ENCODE measurements around the gene PROSER2. TPM values are rescaled to one million over a fixed set of nuclear protein-coding genes. Genes with fewer than 3 reads are reported as not detected.

PROSER2 gene
- total and polyA plus RNA-seq, 2 donors (not counting 3 experiments of a cell fraction or from before 2014, with no cell fraction given) = 5.9 to 22.6 TPM

GRCh38 chr10:11853468-11853867, 30.3 kb downstream of the PROSER2 start:
- Histone ChIP-seq H3K27ac (ENCODE audit: insufficient read depth, low read depth, low read length) (no peak overlapping the region), H2AFZ (ENCODE audit: low read depth, low read length) (no peak overlapping the region), H3K4me2 (ENCODE audit: insufficient read depth, low read length) (no peak overlapping the region), H3K4me3 (replicated peaks in 1 of 3; ENCODE audit: insufficient read depth in 1 of 3, low read depth in 1 of 3, low read length in 3 of 3) (no peak overlapping the region), H3K9me3 (replicated peaks; ENCODE audit: control insufficient read depth, insufficient read depth, low read length) (no peaks in the 10 kb centered on the region), H3K36me3 (ENCODE audit: control insufficient read depth in 2 of 2, extremely low read depth in 1 of 2, insufficient read depth in 2 of 2, low read length in 2 of 2) (peaks cover 0 to 17% of the 10 kb centered on the region in 2 experiments), H3K27me3 (ENCODE audit: control insufficient read depth in 2 of 2, insufficient read depth in 2 of 2, low read length in 2 of 2) (no peaks in the 10 kb centered on the region), H3K4me1 (ENCODE audit: control insufficient read depth, extremely low read depth, insufficient read depth, low read length) (no peaks in the 10 kb centered on the region), H3K9me1 (replicated peaks; ENCODE audit: control insufficient read depth, extremely low read depth, insufficient read depth, low read length) (no peaks in the 10 kb centered on the region), H3K79me2 (ENCODE audit: control insufficient read depth, insufficient read depth, low read length) (no peaks in the 10 kb centered on the region), H3K9ac (replicated peaks; ENCODE audit: extremely low read depth, insufficient read depth, low read length) (no peak overlapping the region), H4K20me1 (replicated peaks; ENCODE audit: control insufficient read depth, extremely low read depth, insufficient read depth, low read length) (no peaks in the 10 kb centered on the region)
- ChIA-PET POLR2A (no interaction called here), CTCF (interaction anchor here (1.4 kb wide), 1 partner anchor 71 kb away, joined by 3 read pairs; no protein-coding TSS in a partner anchor)
- TSS peak; percentile 14 for BruUV-seq (replicated peaks)
- TF ChIP-seq CTCF (IDR thresholded peaks at IDR 0.05; ENCODE audit: extremely low read depth in 1 of 2, insufficient read depth in 1 of 2, low read depth in 1 of 2, low read length in 2 of 2) = peak in 1 of 2 donors; percentile 6
- no peak for TF ChIP-seq FOS (IDR thresholded peaks at IDR 0.05; ENCODE audit: borderline replicate concordance, insufficient read depth, low read length)
- no peak for FAIRE-seq
- dilution Hi-C loops (cut with MboI; ENCODE audit: extremely low pct_ligation_motif_present, low sequenced_read_pairs) = no loop called here
- intact Hi-C loops (cut with micrococcal nuclease) = no loop called here
- no peak for DNase-seq (ENCODE audit: low read depth, low spot score)

GRCh38 chr10:11854301-11854700, 31.1 kb downstream of the PROSER2 start:
- POLR2A ChIA-PET = no interaction called here
- peaks cover 0 to 17% of the 10 kb centered on the region in 2 experiments for H3K36me3 ChIP-seq (ENCODE audit: control insufficient read depth in 2 of 2, extremely low read depth in 1 of 2, insufficient read depth in 2 of 2, low read length in 2 of 2)
- dilution Hi-C loops (cut with MboI; ENCODE audit: extremely low pct_ligation_motif_present, low sequenced_read_pairs) = no loop called here

More at GRCh38 chr10:11854301-11854700, 31.1 kb downstream of the PROSER2 start:
- no peaks in the 10 kb centered on the region for H4K20me1 ChIP-seq (replicated peaks; ENCODE audit: control insufficient read depth, extremely low read depth, insufficient read depth, low read length)
- BruUV-seq (replicated peaks) = no TSS peak
- H3K4me3 ChIP-seq (replicated peaks in 1 of 3; ENCODE audit: insufficient read depth in 1 of 3, low read depth in 1 of 3, low read length in 3 of 3) = no peak overlapping the region
- FAIRE-seq (peak; percentile 31), DNase-seq (ENCODE audit: low read depth, low spot score) (no peak)
- no peaks in the 10 kb centered on the region for H3K27me3 ChIP-seq (ENCODE audit: control insufficient read depth in 2 of 2, insufficient read depth in 2 of 2, low read length in 2 of 2)
- H3K9me1 ChIP-seq (replicated peaks; ENCODE audit: control insufficient read depth, extremely low read depth, insufficient read depth, low read length) = no peaks in the 10 kb centered on the region
- no peak overlapping the region for H3K27ac ChIP-seq (ENCODE audit: insufficient read depth, low read depth, low read length)
- no peaks in the 10 kb centered on the region for H3K79me2 ChIP-seq (ENCODE audit: control insufficient read depth, insufficient read depth, low read length)
- H3K4me2 ChIP-seq (ENCODE audit: insufficient read depth, low read length) = no peak overlapping the region
- H3K4me1 ChIP-seq (ENCODE audit: control insufficient read depth, extremely low read depth, insufficient read depth, low read length) = no peaks in the 10 kb centered on the region
- no peak overlapping the region for H3K9ac ChIP-seq (replicated peaks; ENCODE audit: extremely low read depth, insufficient read depth, low read length)
- H2AFZ ChIP-seq (ENCODE audit: low read depth, low read length) = no peak overlapping the region
- TF ChIP-seq MYC (IDR thresholded peaks at IDR 0.05; ENCODE audit: low read depth, low read length) (no peak), JUN (IDR thresholded peaks at IDR 0.05; ENCODE audit: borderline replicate concordance, insufficient read depth, insufficient read length, low read depth) (no peak), MAX (IDR thresholded peaks at IDR 0.05; ENCODE audit: insufficient read depth, insufficient read length) (no peak), CTCF (IDR thresholded peaks at IDR 0.05; ENCODE audit: extremely low read depth in 1 of 2, insufficient read depth in 1 of 2, low read depth in 1 of 2, low read length in 2 of 2) (no peak)
- CTCF ChIA-PET = no interaction called here
- intact Hi-C loops (cut with micrococcal nuclease) = no loop called here
- no peaks in the 10 kb centered on the region for H3K9me3 ChIP-seq (replicated peaks; ENCODE audit: control insufficient read depth, insufficient read depth, low read length)
